ENCODE data around the gene TMEM225B.

DNA sequence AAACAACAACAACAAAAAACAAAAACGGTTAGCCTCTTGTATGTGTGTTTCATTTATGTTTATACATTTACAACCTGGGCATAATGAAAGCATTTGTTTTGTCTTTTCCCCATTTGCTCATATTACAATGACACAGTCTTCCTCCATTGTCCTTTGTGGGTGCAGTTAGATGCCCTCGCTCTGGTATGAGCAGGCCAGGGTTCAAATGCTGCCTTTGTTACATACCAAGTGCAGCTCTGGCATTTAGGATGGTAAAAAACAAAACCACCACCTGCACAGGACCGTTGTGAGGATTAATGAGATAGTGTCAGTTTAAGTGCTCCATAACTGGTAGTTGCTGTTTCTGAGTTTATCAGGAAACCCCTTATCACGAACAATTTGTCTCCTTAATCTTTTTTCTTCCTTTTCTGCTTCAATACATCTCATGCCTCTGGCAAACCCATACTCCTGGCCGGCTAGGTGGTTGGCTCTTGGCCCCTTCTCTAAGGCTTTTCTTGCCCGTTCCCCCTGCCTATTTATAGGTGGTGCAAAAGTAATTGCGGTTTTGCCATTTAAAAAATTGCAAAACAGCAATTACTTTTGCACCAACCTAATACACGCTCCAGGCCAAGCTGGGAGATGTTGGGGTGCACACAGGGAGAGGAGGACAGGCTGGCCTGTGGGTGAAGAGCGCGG, 18.6 kb upstream of the TMEM225B start:
- TF ChIP-seq POLR2A (IDR thresholded peaks at IDR 0.05; ENCODE audit: low read depth, low read length) (no peak), POLR2AphosphoS5 (IDR thresholded peaks at IDR 0.05; ENCODE audit: low read depth, low read length) (no peak), TAF1 (IDR thresholded peaks at IDR 0.05; ENCODE audit: low read depth, low read length) (no peak)

Data from GM12891 (cell line).